ENCODE measurements around the gene VEPH1. TPM values are rescaled to one million over a fixed set of nuclear protein-coding genes. Genes with fewer than 3 reads are reported as not detected.

Gene VEPH1
- total RNA-seq, 1 experiment from 2014 or later, result 0.32 TPM

DNA sequence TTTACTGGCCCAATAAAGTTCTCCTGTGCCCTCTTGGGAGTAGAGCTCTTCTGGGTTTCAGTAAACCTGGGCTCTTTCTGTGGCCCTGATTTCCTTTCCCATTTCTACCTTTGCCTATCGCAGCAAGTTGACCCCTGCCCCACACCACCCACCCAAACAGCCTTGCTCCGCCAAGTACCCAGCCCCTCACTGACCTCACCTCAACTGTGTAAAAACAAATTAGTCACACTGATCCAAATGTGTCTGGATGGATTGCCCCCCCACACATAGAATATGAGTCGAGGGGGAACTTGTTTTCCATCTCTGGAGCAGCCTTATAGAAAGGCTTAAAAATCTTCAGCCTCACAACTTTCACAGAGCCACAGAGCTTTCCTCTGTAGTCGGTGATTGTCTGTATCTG is 28.6 kb upstream of the VEPH1 start:
- TF ChIP-seq EZH2 (IDR thresholded peaks at IDR 0.05; ENCODE audit: borderline replicate concordance, low read depth, low read length, poor library complexity, severe bottlenecking) (no peak), CTCF (conservative IDR thresholded peaks at IDR 0.05; ENCODE audit: low read depth, low read length) (no peak)
- H3K9me3 ChIP-seq (ENCODE audit: low read depth, low read length, poor library complexity, severe bottlenecking), result no peaks in the 10 kb centered on the region
- no peaks in the 10 kb centered on the region for H3K36me3 ChIP-seq (ENCODE audit: insufficient read depth, low read length, poor library complexity, severe bottlenecking)
- DNase-seq (ENCODE audit: low spot score), result no peak
- CTCF ChIA-PET, result interaction anchor here (0.6 to 2.3 kb wide), 6 partner anchors 39 to 1102 kb away, joined by 3 to 54 read pairs (median 4); no protein-coding TSS in a partner anchor
- no peak overlapping the region for H3K27ac ChIP-seq (ENCODE audit: low read depth, low read length, poor library complexity, severe bottlenecking)
- POLR2A ChIA-PET (ENCODE audit: low non-redundant PET), result no interaction called here
- no peaks in the 10 kb centered on the region for H3K4me1 ChIP-seq (ENCODE audit: insufficient read depth, low read length, poor library complexity, severe bottlenecking)
- no TSS peak for BruUV-seq (replicated peaks)
- intact Hi-C loops (cut with micrococcal nuclease; ENCODE audit: unreplicated experiment), result loop anchor here (1.0 to 10.0 kb wide), 3 partner anchors 41 to 1263 kb away; no protein-coding TSS in a partner anchor
- no peaks in the 10 kb centered on the region for H3K27me3 ChIP-seq (replicated peaks; ENCODE audit: insufficient read depth, low read depth, low read length, poor library complexity)
- no peak overlapping the region for H3K4me3 ChIP-seq (ENCODE audit: low read depth, low read length, poor library complexity, severe bottlenecking)

DNA sequence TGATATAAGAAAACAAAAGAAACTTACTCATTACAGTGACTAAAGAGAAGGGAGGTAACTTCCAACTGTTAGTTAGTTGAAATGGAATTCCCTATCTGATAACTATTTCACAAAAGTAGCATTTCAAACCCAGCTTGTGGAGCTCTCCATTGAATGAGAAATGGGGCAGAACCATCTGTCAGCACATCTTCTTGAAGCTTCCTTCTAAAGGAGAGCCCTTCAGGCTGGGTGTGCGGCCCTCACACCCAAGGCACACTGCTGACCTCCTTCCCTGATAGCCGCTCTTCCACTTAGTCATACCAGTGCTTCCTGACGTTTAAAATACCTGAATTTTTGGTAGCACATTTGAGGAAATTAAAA is 28.1 kb upstream of the VEPH1 start:
- H3K36me3 ChIP-seq (ENCODE audit: insufficient read depth, low read length, poor library complexity, severe bottlenecking), result no peaks in the 10 kb centered on the region
- BruUV-seq (replicated peaks), result no TSS peak
- ChIA-PET POLR2A (ENCODE audit: low non-redundant PET) (no interaction called here), CTCF (interaction anchor here (1.1 to 2.3 kb wide), 3 partner anchors 42 to 1103 kb away, joined by 3 to 54 read pairs (median 6); no protein-coding TSS in a partner anchor)
- TF ChIP-seq CTCF (conservative IDR thresholded peaks at IDR 0.05; ENCODE audit: low read depth, low read length) (no peak), EZH2 (IDR thresholded peaks at IDR 0.05; ENCODE audit: borderline replicate concordance, low read depth, low read length, poor library complexity, severe bottlenecking) (no peak)
- DNase-seq (ENCODE audit: low spot score), result no peak
- no peak overlapping the region for H3K27ac ChIP-seq (ENCODE audit: low read depth, low read length, poor library complexity, severe bottlenecking)
- no peaks in the 10 kb centered on the region for H3K4me1 ChIP-seq (ENCODE audit: insufficient read depth, low read length, poor library complexity, severe bottlenecking)
- no peak overlapping the region for H3K4me3 ChIP-seq (ENCODE audit: low read depth, low read length, poor library complexity, severe bottlenecking)
- H3K27me3 ChIP-seq (replicated peaks; ENCODE audit: insufficient read depth, low read depth, low read length, poor library complexity), result no peaks in the 10 kb centered on the region
- intact Hi-C loops (cut with micrococcal nuclease; ENCODE audit: unreplicated experiment), result loop anchor here (5.0 to 10.0 kb wide), 2 partner anchors 1001 to 1264 kb away; no protein-coding TSS in a partner anchor
- H3K9me3 ChIP-seq (ENCODE audit: low read depth, low read length, poor library complexity, severe bottlenecking), result no peaks in the 10 kb centered on the region

DNA sequence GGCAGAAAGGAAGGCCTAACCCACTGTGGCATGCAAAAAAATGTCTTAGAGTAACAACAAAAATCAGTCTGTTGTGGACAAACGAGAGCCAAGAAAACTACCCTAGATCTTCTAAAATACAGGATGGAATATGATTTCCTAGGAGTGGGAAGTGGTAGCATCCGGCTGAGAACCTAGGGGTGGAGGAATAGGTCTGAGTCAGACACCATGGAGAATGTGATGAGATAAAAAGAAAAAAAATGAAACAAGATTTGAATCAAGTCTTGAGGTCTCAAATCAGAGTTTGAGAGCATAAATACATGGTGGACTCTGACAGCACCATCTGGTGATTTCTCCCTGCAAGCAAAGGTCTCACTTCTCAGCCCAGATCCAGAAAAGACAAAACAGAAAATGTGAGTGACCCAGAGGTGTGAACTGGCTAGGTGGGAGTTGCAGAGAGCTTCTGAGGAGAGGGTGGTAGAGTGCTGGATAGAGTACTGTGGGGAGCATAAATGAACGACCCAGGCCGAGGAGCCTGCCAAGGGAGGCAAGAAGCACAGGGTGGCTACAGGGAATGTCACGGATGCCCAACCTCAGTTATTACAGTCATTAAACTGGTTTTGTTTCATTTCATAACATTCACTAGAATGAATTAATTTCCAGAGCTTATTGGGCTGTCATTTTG is 27.6 kb upstream of the VEPH1 start:
- H3K27me3 ChIP-seq (replicated peaks; ENCODE audit: insufficient read depth, low read depth, low read length, poor library complexity), result no peaks in the 10 kb centered on the region
- ChIA-PET CTCF (interaction anchor here (1.1 to 2.3 kb wide), 2 partner anchors 42 to 1103 kb away, joined by 3 to 54 read pairs; no protein-coding TSS in a partner anchor), POLR2A (ENCODE audit: low non-redundant PET) (no interaction called here)
- BruUV-seq (replicated peaks), result no TSS peak
- H3K27ac ChIP-seq (ENCODE audit: low read depth, low read length, poor library complexity, severe bottlenecking), result no peak overlapping the region
- H3K4me3 ChIP-seq (ENCODE audit: low read depth, low read length, poor library complexity, severe bottlenecking), result no peak overlapping the region
- no peaks in the 10 kb centered on the region for H3K9me3 ChIP-seq (ENCODE audit: low read depth, low read length, poor library complexity, severe bottlenecking)
- H3K36me3 ChIP-seq (ENCODE audit: insufficient read depth, low read length, poor library complexity, severe bottlenecking), result no peaks in the 10 kb centered on the region
- intact Hi-C loops (cut with micrococcal nuclease; ENCODE audit: unreplicated experiment), result loop anchor here (5.0 to 10.0 kb wide), 2 partner anchors 1002 to 1264 kb away; no protein-coding TSS in a partner anchor
- H3K4me1 ChIP-seq (ENCODE audit: insufficient read depth, low read length, poor library complexity, severe bottlenecking), result no peaks in the 10 kb centered on the region
- TF ChIP-seq CTCF (conservative IDR thresholded peaks at IDR 0.05; ENCODE audit: low read depth, low read length) (no peak), EZH2 (IDR thresholded peaks at IDR 0.05; ENCODE audit: borderline replicate concordance, low read depth, low read length, poor library complexity, severe bottlenecking) (no peak)
- no peak for DNase-seq (ENCODE audit: low spot score)

Measured in A673 (cell line).